Heart left ventricle (tissue), 13 donors: ENCODE data around the gene LIG1.

Experiments
- CTCF ChIP-seq, 12 donors: fragments of 200-600 bp; sonication (generic) in 4 of 12; IDR thresholded peaks; one replicate each; pipeline versions ENCODE4 v1.5.0 to v1.8.0; 2018 to 2022; ENCODE audit warnings: antibody characterized with exemption in 12 of 12, mild to moderate bottlenecking in 5 of 12
- POLR2A ChIP-seq, 2 donors: fragments of 450-650 bp; IDR thresholded peaks; one replicate each; pipeline ENCODE4 v1.6.1; 2017; ENCODE audit warnings: antibody characterized with exemption in 2 of 2, mild to moderate bottlenecking in 2 of 2, moderate library complexity in 2 of 2
- donor health status: ischemic (EF 13 %, LVEDD 7.1; RV severe dilation, severe dysfunction).
- donor health status: DM: no; HTN: yes; CAD: no.
- donor health status: DM: no; HTN: no; CAD: no.
- donor health status: ischemic (EF 25% LVEDD 6.9; RV normal size, moderate dysfunction).
- donor health status: ischemic (EF 25% LVEDD 5.7; RV mildly dilated, moderate dysfunction).
- donor health status: ischemic (EF 35%, LVEDD 5.7; RV mildly dilated, moderate dysfunction).
- donor health status: nonischemic (EF 11% LVEDD 7.7; RV severe dilation, severe dysfunction).
- donor health status: DM: yes; HTN: yes; CAD: no.
- donor health status: PGD.
- donor health status: ischemic (EF 29% LVEDD 5.4; RV normal size, mild dysfunction).
- donor health status: nonischemic (EF 23%, LVEDD 6.1; RV moderate dilation, normal function).

- TF ChIP-seq CTCF (IDR thresholded peaks at IDR 0.05) (no peak), POLR2A (IDR thresholded peaks at IDR 0.05) (peak in 1 of 2 donors; percentile 70)
These were observed 59.7 kb downstream of the LIG1 start, which contains the start of gene PLA2G4C for GRCh38 chr19:48110350-48110966.
